Gastrocnemius medialis (tissue), 4 donors: ENCODE results near the gene TMTC1.

Source experiments
- POLR2A ChIP-seq, 2 donors: fragments of 450-650 bp; IDR thresholded peaks; one replicate each; pipeline ENCODE4 v1.6.1; 2017; ENCODE audit warnings: antibody characterized with exemption in 2 of 2, mild to moderate bottlenecking in 2 of 2, moderate library complexity in 2 of 2
- TF ChIP-seq, protein P1 (sequence below), 5 experiments: fragments of 450-650 bp in 3 of 5; fragments of 200-600 bp in 2 of 5; sonication (generic) in 2 of 5; IDR thresholded peaks in 4 of 5; conservative IDR thresholded peaks in 1 of 5; 1 replicate in 4 of 5; 2 replicates in 1 of 5; pipeline ENCODE4 v1.5.1; 2016 to 2019; ENCODE audit warnings: antibody characterized with exemption in 5 of 5, mild to moderate bottlenecking in 3 of 5, moderate library complexity in 3 of 5

DNA sequence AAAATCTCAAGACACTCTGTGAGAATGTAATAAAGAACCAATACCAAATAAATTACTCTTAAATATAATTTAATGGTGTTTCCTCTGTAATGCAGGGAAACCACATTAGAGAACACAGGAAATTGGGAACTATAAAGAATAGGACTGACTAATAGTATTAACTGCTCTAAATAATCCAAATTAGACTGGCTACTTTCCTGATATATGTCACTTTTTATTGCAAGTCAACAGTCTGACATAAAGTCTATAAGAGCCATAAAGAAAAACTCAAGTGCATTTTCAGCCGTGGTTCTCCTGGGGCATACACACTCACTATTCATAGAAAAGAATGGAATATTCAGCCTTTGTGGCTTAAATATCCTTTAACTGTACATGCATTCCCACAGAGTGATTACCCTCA lies 161.5 kb downstream of the TMTC1 start:
- TF ChIP-seq, protein P1, sequence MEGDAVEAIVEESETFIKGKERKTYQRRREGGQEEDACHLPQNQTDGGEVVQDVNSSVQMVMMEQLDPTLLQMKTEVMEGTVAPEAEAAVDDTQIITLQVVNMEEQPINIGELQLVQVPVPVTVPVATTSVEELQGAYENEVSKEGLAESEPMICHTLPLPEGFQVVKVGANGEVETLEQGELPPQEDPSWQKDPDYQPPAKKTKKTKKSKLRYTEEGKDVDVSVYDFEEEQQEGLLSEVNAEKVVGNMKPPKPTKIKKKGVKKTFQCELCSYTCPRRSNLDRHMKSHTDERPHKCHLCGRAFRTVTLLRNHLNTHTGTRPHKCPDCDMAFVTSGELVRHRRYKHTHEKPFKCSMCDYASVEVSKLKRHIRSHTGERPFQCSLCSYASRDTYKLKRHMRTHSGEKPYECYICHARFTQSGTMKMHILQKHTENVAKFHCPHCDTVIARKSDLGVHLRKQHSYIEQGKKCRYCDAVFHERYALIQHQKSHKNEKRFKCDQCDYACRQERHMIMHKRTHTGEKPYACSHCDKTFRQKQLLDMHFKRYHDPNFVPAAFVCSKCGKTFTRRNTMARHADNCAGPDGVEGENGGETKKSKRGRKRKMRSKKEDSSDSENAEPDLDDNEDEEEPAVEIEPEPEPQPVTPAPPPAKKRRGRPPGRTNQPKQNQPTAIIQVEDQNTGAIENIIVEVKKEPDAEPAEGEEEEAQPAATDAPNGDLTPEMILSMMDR (IDR thresholded peaks at IDR 0.05 in 4 of 5, conservative IDR thresholded peaks at IDR 0.05 in 1 of 5) = no peak
- TF ChIP-seq POLR2A (IDR thresholded peaks at IDR 0.05) = no peak
